Prostate gland (tissue), 2 donors: ENCODE data around the gene ZBTB49.

Experiments
- POLR2A ChIP-seq: fragments of 450-650 bp; IDR thresholded peaks from one replicate; pipeline ENCODE4 v1.6.1; 2016; ENCODE audit warnings: antibody characterized with exemption, mild to moderate bottlenecking
- POLR2AphosphoS5 ChIP-seq: sonication (generic); formaldehyde crosslinking; IDR thresholded peaks from one replicate; pipeline ENCODE4 v1.6.1; 2017; ENCODE audit warnings: antibody characterized with exemption
- TF ChIP-seq, protein P1 (sequence below), 4 experiments: fragments of 200-600 bp in 2 of 4; fragments of 450-650 bp in 2 of 4; sonication (generic) in 2 of 4; IDR thresholded peaks; 1 replicate in 3 of 4; 2 replicates in 1 of 4; pipeline ENCODE4 v1.5.1; 2016 to 2019; ENCODE audit warnings: antibody characterized with exemption in 4 of 4, mild to moderate bottlenecking in 2 of 4, moderate library complexity in 2 of 4

DNA sequence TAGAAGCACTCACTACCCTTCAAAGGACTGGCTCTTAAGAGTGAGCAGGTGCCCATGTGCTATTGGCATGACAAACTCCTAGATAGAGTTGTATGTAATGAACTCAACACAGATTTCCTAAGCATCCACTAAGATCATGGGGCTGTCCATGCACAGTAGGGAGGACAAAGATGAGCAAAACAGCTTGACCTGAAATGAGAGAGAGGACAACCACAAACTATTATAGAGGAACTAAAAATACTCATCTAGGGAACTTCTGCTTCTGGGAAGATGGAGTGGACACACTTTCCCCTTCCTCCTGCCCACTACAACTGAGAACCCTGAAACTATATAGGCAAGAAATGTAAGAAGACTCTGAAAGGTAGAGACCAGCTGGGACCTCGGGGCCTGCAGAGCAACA lies 21.3 kb upstream of the ZBTB49 start:
- TF ChIP-seq, protein P1, sequence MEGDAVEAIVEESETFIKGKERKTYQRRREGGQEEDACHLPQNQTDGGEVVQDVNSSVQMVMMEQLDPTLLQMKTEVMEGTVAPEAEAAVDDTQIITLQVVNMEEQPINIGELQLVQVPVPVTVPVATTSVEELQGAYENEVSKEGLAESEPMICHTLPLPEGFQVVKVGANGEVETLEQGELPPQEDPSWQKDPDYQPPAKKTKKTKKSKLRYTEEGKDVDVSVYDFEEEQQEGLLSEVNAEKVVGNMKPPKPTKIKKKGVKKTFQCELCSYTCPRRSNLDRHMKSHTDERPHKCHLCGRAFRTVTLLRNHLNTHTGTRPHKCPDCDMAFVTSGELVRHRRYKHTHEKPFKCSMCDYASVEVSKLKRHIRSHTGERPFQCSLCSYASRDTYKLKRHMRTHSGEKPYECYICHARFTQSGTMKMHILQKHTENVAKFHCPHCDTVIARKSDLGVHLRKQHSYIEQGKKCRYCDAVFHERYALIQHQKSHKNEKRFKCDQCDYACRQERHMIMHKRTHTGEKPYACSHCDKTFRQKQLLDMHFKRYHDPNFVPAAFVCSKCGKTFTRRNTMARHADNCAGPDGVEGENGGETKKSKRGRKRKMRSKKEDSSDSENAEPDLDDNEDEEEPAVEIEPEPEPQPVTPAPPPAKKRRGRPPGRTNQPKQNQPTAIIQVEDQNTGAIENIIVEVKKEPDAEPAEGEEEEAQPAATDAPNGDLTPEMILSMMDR (IDR thresholded peaks at IDR 0.05) = no peak
- TF ChIP-seq POLR2AphosphoS5 (no peak), POLR2A (no peak)
